GM18867 (cell line): ENCODE measurements around the gene ZMIZ1.

Experiments used
- ATAC-seq: cut with Tn5 transposase; IDR thresholded peaks from one replicate; pipeline ENCODE4 v1.9.1; 2021; ENCODE audit warnings: mild to moderate bottlenecking, moderate library complexity; ENCODE audit not compliant: unreplicated experiment

The ZMIZ1 gene

GRCh38 chr10:79166312-79166721 is 97.6 kb downstream of the ZMIZ1 start:
- no peak for ATAC-seq

- ATAC-seq: no peak
Measured at GRCh38 chr10:79166741-79167140, 98.0 kb downstream of the ZMIZ1 start.

GRCh38 chr10:79167537-79167936 is 98.8 kb downstream of the ZMIZ1 start:
- ATAC-seq: no peak

GRCh38 chr10:79168210-79168609 is 99.4 kb downstream of the ZMIZ1 start:
- no peak for ATAC-seq

DNA sequence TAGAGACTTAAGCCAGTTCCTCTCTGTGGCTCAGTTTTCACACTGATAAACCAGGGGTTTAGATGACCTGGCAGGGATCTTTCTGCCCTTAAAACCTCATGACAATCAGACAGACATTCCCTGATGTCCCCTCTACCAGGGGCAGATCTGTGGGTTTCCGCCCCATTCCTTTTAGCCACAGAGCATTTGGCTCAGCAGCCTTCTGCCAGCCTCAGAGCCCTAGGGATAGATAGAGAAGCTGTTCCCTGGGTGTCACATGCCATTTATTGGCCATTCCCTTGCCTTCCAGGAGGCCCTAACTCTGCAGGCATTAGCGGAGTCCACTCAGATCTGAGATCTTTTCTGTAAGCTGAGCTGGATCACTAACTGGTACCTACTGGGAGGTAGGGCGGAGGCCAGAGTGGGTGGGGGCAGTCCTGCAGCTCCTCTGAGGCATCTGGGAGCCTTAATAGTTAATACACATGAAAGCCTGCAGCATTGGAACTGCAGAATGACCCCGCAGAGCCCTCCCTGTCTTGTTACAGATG is 101.5 kb downstream of the ZMIZ1 start:
- ATAC-seq: no peak

- ATAC-seq: no peak
Measured at GRCh38 chr10:79170993-79171392, 102.2 kb downstream of the ZMIZ1 start.

DNA sequence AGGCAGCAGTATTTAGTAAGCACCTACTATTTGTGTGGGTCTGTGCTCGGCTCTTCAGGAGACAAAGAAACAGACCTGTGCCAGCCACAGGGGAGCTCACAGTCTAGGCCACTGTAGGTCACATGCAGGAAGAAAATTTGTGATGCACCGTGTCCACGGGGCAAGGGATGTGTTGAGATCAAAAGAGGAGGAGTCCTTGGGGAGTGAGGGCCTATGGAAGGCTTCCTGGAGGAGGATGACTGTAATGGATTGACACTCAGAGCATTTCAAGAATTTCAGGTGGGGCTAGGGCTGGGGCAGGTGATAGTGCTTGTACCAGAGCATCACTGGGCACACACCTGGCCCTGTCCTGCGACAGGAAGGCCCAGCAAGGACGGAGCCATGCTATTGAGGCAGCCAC is 102.7 kb downstream of the ZMIZ1 start:
- no peak for ATAC-seq

- ATAC-seq: no peak
Measured at GRCh38 chr10:79172881-79173280, 104.1 kb downstream of the ZMIZ1 start.

- no peak for ATAC-seq
Measured at GRCh38 chr10:79173582-79174262, 105.0 kb downstream of the ZMIZ1 start.

- ATAC-seq: no peak
Measured at GRCh38 chr10:79176052-79176501, 107.3 kb downstream of the ZMIZ1 start.

GRCh38 chr10:79176949-79177602 is 108.3 kb downstream of the ZMIZ1 start:
- ATAC-seq: no peak

- no peak for ATAC-seq
Measured at GRCh38 chr10:79178070-79178576, 109.4 kb downstream of the ZMIZ1 start.

- no peak for ATAC-seq
Measured at GRCh38 chr10:79178614-79179163, 109.9 kb downstream of the ZMIZ1 start.

- ATAC-seq: no peak
Measured at GRCh38 chr10:79179164-79179956, 110.6 kb downstream of the ZMIZ1 start.

DNA sequence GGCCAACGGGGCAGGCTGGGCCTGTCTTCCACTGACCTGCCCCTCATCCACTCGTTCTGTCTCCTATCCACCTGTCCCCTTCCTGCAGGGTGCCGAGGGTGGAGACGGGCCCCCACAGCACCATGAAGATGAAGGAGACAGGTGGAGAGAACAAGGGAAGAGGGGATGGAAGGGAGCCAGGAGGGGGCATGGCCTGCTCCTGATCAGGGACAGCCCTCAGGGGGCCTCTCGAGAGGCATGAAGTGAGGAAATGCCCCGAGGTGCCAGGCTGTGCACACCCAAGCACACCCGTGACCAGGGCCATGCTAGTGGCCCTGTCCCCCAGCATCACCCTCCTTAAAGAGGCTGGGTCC is 111.2 kb downstream of the ZMIZ1 start:
- ATAC-seq: no peak

- no peak for ATAC-seq
Measured at GRCh38 chr10:79180414-79181221, 111.9 kb downstream of the ZMIZ1 start.

DNA sequence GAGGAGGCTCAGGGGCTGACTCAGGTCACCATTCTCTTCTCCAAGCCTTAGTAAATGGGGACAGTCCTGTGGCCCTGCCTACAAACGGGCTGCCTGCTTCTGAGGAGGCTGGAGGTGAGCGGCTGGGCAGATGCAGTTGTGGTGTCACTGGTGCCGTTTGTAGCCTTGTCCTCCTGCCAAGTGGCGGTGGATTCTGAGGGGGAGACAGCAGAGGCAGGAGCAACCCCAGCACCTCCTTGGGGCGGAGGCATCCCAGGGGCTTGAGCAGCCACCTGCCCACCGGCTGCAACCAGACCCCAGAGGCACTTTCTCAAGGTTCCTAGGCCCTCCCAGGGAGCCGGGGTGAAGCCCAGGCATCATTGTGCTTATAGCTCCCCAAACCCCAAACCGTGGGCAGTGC is 112.5 kb downstream of the ZMIZ1 start:
- ATAC-seq: no peak

DNA sequence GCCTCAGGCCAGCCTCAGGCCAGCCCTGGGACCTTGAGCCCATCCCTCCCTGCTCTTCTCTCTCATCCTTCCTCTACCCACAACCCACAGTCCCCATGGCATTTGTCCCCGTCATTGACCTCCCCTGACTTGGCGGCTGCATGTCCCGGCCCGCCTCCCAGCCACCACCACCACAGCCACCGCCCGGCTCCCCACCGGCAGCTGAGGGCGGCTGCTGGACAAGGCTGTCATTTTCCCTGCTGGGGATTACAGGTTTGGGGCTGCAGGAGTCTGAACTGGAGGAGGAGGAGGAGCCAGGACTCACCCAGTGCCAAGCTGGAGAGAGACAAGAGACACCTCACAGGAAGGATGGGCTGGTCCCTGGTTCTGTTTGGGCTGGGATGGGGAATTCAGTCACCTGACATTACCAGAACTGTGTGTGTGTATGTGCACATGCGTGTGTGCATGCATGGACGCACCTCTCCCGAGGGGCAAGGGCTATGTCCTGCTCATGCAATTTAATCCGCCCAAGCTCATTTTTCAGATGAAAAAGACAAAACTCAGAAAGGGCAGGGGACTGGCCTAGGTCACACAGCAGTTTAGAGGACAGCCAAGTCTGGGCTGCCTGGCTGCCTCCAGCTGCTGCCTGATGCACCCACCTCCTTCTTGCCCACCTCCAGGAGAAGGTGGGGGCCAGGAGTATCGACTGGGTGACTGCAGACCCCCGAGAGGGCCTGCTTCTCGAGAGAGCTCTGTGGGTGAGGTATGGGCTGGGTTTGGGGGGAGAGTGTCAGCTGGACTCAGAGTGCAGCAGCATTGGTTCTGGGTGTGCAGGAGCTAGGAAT is 113.1 kb downstream of the ZMIZ1 start:
- no peak for ATAC-seq

DNA sequence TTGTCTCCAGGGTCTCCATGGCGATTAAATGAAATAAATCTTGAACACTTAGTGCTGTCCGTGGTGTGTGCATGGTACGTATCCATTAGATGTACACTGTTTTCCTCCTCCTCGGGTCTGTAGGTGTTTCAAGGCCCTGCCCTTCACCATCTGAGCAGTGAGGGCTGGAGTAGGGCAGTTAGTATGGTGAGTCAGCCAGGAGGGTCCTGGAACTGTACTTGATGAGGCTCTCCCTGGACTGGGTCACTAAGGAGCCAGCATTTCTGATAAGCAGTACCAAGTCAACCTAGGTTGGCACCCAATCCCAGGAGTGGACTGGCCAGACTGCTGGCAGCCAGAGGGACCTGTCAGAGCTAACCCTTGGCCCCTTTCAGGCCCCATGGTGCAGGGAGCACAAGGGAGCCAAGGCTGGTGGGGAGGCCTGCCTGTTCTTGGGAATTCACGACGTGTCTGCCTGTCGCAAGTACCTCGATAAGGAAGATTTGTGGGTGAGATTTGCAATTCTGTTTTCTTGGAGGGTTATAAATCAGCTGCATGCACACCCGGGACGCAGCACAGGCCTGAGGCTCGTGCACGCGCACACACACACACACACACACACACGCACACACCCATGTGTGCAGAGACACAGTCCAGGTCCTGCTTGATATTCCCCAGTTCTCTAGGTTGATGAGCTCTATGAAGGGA is 114.2 kb downstream of the ZMIZ1 start:
- ATAC-seq: no peak
